GM12892 (cell line): ENCODE results near the gene TPRX2.

Source experiments
- POLR2A ChIP-seq: IDR thresholded peaks from 2 replicates; pipeline ENCODE4 v1.6.1; 2011; ENCODE audit warnings: low read depth, low read length, control low read depth
- POLR2AphosphoS5 ChIP-seq: IDR thresholded peaks from 2 replicates; pipeline ENCODE4 v1.6.1; 2011; ENCODE audit warnings: low read depth, low read length, control low read depth
- TAF1 ChIP-seq: IDR thresholded peaks from 2 replicates; pipeline ENCODE4 v1.6.1; 2011; ENCODE audit warnings: low read depth, mild to moderate bottlenecking, control low read depth, low read length, borderline replicate concordance

GRCh38 chr19:47863514-47863936, 4.5 kb downstream of the TPRX2 start:
- TF ChIP-seq TAF1, result no peak
- no peak for TF ChIP-seq POLR2AphosphoS5
- no peak for TF ChIP-seq POLR2A
